Hepatocyte (in vitro differentiated cells): ENCODE data around the gene ST3GAL5.

Experiments
- CTCF ChIP-seq: fragments of 200-600 bp; sonication (generic); IDR thresholded peaks from 2 replicates; pipeline ENCODE4 v1.5.1; 2016; ENCODE audit warnings: antibody characterized with exemption, mild to moderate bottlenecking; ENCODE audit not compliant: poor library complexity
- EZH2phosphoT487 ChIP-seq: fragments of 200-600 bp; sonication (generic); IDR thresholded peaks from one replicate; pipeline ENCODE4 v1.6.1; 2018; ENCODE audit warnings: antibody characterized with exemption, mild to moderate bottlenecking, low read depth, moderate library complexity; ENCODE audit not compliant: unreplicated experiment, severe bottlenecking

DNA sequence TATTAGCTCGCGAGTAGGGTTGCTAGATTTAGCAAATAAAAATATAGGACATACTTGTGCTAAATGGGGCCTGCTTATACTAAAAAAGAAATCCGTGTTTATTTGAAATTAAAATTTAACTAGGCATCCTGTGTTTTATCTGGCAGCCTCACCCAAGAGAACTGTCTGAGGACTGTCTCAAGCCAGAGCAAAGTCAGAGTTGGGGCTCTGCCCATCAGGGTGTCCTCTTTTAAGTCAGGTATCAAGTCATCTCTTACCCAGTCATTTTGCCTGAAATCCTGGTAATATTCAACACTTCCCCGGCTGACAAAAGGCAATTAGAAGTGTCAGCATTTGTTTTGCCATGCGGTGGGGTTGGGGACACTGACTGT, 48.3 kb upstream of the ST3GAL5 start:
- TF ChIP-seq CTCF (no peak), EZH2phosphoT487 (no peak)
